ENCODE measurements around the gene DLGAP1. TPM values are rescaled to one million over a fixed set of nuclear protein-coding genes. Genes with fewer than 3 reads are reported as not detected.

The DLGAP1 gene
- total and polyA plus RNA-seq, 2 of the 8 experiments (the other 6 are each of a cell fraction or from before 2014, with no cell fraction given): 11.8 to 16.9 TPM

GRCh38 chr18:3903337-3903736, 551.8 kb downstream of the DLGAP1 start (continued):
- TF ChIP-seq TAF7 (optimal IDR thresholded peaks at IDR 0.05; ENCODE audit: borderline replicate concordance, low read depth, low read length): no peak
- no peak for TF ChIP-seq SIX5 (IDR thresholded peaks at IDR 0.05; ENCODE audit: low read depth, low read length)
- no peak for TF ChIP-seq KDM1A (IDR thresholded peaks at IDR 0.05; ENCODE audit: borderline replicate concordance, low read length)
- TF ChIP-seq BRCA1 (IDR thresholded peaks at IDR 0.05; ENCODE audit: low read depth, low read length): no peak
